PC-3 (cell line): ENCODE results near the gene THBS2.

ENCODE experiments used
- EZH2 ChIP-seq: fragments of 300-600 bp; sonication (generic); IDR thresholded peaks from one replicate; pipeline ENCODE4 v1.6.1; 2017; ENCODE audit warnings: antibody characterized with exemption, mild to moderate bottlenecking, low read length; ENCODE audit not compliant: unreplicated experiment
- TF ChIP-seq, protein P1 (sequence below): fragments of 300-600 bp; sonication (generic); conservative IDR thresholded peaks from 2 replicates; pipeline ENCODE4 v1.5.1; 2017; ENCODE audit warnings: antibody characterized with exemption, low read depth, mild to moderate bottlenecking, low read length

- no peak for TF ChIP-seq EZH2
- TF ChIP-seq, protein P1, sequence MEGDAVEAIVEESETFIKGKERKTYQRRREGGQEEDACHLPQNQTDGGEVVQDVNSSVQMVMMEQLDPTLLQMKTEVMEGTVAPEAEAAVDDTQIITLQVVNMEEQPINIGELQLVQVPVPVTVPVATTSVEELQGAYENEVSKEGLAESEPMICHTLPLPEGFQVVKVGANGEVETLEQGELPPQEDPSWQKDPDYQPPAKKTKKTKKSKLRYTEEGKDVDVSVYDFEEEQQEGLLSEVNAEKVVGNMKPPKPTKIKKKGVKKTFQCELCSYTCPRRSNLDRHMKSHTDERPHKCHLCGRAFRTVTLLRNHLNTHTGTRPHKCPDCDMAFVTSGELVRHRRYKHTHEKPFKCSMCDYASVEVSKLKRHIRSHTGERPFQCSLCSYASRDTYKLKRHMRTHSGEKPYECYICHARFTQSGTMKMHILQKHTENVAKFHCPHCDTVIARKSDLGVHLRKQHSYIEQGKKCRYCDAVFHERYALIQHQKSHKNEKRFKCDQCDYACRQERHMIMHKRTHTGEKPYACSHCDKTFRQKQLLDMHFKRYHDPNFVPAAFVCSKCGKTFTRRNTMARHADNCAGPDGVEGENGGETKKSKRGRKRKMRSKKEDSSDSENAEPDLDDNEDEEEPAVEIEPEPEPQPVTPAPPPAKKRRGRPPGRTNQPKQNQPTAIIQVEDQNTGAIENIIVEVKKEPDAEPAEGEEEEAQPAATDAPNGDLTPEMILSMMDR = no peak
Observed at GRCh38 chr6:169236988-169237387, 16.7 kb downstream of the THBS2 start.
